GM19467 (cell line): Measurements from ENCODE around the gene FLNA.
"Not testable (repeated sequence)": the region's sequence is repeated elsewhere in the genome, so short reads cannot be mapped to it uniquely, and the experiment has no call there.

Experiments
- ATAC-seq: cut with Tn5 transposase; IDR thresholded peaks from one replicate; pipeline ENCODE4 v1.9.1; 2021; ENCODE audit warnings: mild to moderate bottlenecking, moderate library complexity; ENCODE audit not compliant: unreplicated experiment

FLNA gene

DNA sequence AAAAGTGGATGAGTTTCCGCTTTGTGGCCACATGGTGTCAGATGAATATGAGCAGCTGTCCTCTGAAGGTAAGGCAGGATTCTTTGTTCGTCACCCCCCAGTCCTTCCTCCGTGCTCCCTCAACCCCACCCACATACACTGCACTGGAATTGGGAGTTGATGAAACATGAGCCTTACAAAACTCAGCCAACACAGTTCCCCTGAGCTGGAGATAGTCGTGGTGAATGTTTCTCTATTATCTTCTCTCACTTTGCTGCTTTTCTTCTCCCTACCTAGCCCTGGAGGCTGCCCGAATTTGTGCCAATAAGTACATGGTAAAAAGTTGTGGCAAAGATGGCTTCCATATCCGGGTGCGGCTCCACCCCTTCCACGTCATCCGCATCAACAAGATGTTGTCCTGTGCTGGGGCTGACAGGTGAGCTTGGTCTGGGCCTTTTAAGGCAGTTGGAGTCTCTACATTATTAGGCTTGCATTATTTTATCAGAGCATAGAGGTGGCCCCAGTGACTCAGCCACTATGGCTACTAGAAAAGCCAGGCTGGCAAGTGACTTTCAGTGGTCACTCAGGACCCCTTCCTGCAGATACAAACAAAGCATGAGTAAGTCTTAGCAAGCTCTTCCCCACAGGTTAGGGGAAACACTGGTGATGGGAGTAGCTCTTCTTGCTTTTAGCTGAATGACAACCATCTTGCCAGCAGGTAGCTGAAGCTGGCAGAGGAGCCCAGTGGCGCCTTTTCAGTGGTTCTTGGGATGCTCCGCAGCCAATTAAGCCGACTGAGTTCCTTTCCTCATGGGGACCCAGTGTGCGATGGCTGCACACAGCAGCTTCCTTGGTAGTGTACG is 25.3 kb upstream of the FLNA start:
- ATAC-seq: no peak

DNA sequence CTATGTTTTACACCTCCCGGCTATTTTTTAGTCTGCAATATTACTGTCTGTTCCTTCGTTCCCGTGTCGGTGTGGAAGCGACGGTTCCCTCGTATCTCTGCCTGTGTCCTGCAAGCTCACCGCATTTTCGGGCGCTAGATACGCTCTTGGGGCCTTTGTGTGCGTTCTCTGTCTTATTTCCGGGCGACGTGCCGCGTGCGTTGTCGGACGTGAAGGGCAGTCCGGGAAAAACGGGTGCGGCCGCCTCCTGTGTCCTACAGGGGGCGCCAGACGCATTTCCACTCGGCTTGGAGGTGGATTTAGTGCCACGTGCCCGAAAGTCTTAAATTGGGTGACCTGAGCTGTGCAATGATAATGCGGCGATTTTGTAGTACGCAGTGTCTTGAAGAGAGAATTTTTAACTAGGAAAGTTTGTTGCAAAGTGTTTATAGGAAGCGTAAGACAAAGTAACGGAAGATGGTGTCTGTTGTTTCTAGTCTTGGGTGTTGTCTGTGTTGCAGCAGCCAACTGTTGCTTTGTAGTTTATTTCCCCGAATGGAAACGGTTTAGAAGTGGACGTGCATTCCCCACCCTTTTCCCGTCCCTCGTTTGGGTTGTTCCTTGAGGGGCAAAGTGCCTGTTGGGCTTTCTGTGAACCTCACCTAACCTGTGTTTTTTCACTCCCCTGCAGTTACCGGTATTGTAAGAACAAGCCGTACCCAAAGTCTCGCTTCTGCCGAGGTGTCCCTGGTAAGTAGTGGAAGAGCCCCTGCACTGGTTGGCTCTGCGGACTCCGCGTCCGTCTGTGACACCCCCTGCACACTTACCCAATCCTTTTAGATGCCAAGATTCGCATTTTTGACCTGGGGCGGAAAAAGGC is 24.5 kb upstream of the FLNA start:
- no peak for ATAC-seq

DNA sequence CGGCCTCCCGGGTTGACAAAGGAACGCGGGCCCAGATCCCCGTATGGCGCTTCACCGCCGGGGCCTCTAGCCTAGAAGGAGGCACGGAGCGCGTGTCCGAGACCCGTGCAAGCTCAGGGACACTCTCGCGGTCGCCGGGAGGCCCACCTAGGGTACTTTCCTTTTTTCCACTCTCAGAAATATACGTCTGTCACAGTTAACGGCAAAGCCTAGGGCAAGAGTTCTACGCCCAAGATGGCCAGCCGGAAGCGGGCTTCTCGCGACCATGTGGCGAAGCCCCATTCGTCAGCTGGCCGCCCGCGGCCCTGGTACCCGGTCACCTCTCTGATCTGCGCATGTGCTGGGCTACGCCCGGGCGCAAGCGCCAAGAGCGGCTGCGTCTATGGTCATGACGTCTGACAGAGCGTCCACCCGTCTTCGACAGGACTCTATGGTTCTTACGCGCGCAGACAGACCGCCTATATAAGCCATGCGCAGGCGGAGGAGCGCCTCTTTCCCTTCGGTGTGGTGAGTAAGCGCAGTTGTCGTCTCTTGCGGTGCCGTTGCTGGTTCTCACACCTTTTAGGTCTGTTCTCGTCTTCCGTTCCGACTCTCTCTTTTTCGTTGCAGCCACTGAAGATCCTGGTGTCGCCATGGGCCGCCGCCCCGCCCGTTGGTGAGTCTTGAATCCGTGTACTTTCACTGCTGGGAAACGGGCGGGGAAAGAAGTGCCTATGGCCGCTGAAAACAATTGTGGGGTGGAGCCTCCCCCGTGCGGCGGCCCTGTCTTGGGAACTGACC is 23.6 kb upstream of the FLNA start, which contains the start of gene RPL10:
Gene RPL10 (plus strand): TSS at position 490 of the 780 bp plus-strand sequence. CDS start 143 bp downstream, at position 633.
- ATAC-seq: peak; percentile 70

DNA sequence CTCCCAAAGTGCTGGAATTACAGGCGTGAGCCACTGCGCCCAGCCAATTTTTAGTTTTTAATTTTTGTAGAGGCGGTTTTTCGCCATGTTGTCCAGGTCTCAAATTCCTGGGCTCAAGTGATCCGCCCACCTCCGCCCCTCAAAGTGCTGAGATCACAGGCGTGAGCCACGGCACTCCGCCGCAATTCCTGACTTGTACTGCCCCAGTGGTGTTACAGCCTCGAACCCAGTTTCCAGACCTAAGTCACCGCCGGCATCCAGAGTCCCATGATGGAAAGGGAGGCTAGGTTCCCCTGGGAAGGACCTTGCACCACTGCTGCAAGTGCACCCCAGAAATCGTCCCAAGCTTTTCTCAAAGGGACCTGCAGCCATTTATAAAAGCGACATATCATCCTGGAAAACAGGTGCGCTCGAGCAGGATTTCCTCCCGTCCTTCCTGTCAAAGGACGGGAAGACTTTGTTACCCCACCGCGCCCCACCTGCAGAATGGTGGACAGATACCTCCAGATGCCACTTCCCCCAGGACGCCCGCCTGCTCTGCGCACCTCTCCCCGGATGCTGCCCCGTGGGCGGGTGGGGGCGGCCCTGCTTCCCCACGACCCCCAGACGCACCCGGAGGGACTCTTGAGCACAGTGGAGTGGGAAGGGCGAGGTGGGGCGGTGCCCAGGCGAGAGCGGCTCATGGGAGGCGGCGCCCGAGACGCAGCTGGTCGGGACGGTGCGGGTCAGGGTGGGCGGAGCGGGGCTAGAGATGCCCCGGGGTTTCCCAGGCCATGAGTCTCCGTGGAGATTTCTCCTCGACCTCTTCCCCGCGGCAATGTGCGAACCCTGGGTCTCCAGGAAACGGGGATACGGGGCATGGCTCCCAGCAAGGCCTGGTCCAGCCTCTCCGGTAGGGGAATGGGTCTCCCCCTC is 22.8 kb upstream of the FLNA start:
- peak; percentile 36 for ATAC-seq

DNA sequence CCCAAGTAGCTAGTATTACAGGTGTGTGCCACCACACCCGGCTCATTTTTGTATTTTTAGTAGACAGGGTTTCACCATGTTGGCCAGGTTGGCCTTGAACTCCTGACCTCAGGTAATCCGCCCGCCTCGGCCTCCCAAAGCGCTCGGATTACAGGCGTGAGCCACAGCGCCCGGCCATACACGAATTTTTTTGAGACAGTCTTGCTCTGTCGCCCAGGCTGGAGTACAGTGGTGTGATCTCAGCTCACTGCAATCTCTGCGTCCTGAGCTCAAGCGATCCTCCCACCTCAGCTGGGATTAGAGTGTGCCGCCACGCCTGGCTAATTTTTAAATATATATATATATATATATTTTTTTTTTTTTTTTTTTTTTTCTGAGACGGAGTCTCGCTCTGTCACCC is 21.9 kb upstream of the FLNA start:
- ATAC-seq: not testable (repeated sequence)

DNA sequence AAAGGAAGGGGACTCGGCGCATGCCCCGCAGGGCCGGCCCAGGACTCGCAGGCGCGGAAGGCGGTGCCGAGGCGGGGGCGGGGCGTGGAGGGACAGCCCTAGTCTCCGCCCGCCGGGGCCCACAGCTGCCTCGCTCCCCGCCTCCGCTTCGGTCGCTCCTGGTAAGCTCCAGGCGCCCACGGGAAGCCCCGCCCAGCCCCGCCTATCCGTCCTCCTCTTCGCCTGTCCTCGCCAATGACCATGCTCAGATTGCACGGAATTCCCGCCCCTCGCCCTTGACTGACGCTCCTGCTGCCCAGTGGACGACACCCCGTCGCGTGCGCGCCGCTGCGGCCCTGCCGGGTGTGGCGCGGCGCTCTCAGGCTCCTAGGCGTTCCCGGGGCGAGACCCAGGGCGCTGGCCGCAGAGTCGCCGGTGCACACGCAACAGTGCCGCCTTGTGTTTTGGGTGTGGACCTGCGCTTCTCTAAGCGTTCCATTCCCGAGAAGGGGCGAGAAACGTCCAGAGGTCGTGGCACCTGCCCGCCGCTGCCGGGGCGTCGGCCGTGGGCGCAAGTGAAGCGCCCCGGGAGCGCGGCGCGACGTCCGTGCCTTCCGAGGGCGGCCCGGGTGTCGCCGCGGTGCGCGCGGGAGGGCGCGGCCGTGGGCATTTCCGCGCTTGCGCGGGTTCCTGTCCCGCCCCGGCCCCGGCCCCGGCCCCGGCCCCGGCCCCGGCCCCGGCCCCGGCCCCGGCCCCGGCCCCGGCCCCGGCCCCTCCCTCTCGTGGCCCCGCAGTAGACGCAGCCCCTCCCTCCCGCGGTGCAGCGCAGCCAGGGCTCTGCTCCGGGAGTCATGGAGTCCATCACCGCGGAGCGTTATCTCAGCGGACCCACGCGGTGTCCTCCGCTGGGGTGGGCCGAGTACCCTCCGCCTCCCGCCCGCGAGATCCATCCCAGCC is 15.6 kb upstream of the FLNA start:
- peak; percentile 69 for ATAC-seq

DNA sequence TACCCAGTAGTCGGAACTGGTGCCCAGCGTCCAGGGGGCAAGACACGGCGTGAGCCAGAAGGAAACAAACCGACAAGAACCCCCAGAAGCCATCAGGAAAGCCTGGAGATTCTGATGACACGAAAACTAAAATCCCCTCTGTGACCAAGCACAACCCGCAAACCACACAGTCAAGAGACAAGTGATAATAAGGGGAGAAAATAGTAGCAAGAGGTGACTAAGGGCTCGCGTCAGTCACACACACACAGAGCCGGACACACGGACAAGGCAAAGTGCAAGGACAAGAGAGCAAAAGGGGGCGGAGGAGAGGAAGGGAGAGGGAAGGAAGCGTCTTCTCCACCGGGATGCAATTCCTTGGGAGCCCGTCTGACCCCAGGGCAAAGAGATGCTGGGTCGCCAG is 14.2 kb upstream of the FLNA start:
- not testable (repeated sequence) for ATAC-seq

DNA sequence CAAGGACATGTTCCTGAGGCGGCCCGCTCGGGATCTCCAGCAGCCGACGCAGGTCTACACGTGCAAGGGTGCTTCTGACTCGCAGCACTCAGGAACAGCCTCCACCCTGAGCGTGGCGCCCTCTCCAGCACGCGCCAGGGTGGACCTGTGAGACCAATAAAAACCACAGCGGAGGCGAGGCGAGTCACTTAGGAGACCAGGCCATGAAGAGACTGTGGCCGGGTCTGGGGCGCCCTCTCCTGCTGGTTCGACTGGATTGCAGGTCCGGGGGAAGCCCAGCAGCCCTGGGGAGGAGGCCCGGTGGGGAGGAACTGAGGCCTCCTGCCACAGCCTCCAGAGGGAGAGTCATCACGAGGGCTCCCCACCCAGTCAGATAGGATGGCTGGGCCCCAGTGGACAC is 13.7 kb upstream of the FLNA start:
- not testable (repeated sequence) for ATAC-seq

DNA sequence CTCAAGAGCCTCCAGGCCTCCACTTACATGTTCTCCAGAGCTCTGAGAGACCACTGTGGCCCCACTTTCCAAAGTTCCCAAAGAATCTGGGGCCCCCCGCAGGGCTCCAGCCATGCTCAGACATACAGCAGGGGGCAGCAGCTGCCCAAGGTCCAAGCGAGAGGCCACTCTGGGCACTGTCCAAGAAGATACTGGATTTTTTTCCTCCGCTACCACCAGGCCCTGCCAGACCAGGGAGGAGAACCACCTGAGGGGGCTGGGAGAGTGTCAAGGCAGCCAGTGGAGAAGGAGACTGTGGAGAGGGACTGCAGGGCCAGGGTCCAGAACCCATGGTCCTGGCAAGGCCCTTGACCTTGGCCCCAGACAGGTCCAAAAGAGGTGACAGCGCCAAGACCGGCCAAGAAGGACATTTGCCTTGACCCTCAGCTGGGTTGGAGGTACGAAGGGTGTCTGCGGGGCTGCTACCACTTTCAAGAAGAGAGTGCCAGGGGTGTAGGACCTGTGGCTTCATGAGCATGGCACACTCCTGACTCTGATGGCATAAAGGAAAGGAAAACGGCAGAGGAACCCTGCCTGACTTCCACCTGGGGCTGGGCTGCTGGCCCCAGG is 10.0 kb upstream of the FLNA start:
- no peak for ATAC-seq

DNA sequence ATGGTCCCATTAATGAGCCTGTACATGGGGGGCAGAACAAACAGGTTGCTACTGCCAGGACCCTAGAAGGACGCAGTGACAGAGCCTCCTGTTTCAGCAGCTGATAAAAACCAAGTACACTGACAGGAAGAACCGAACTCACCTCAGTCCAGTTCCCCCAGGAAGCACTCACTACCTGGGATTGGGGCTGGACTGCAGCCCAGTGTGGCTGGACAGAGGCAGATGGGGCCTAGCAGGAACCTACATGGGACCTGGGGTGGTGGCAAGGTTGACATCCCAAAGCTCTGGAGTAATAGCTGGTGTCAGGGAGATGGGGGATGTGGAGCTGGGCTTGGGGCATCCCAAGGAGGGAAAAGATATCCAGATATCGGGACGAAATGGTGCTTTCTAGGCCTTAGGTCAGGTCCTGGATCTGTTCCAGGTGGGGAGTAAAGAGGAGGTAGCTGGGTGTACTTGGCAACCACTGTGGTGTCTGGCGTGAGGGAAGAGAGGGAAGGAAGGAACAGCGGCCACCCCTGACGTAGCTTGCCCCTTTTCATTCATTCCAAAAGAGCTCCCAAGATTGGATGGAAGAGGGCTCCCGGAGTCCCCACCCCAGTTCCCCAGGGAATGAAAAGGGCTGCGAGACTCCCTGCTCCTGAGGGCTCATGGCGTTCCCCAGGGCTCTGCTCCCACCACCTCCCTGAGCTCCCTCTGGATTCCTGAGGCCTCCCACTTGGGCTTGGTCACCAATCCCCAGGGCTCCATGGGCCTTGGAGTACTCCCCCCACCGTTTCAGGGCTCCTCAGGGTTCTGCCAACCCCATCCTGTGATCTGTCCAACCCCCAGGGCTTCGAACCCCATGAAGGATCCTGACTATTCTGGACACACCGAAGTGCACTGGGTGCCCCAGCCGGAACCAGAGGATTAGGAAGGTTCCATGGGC is 9.2 kb upstream of the FLNA start:
- ATAC-seq: no peak

DNA sequence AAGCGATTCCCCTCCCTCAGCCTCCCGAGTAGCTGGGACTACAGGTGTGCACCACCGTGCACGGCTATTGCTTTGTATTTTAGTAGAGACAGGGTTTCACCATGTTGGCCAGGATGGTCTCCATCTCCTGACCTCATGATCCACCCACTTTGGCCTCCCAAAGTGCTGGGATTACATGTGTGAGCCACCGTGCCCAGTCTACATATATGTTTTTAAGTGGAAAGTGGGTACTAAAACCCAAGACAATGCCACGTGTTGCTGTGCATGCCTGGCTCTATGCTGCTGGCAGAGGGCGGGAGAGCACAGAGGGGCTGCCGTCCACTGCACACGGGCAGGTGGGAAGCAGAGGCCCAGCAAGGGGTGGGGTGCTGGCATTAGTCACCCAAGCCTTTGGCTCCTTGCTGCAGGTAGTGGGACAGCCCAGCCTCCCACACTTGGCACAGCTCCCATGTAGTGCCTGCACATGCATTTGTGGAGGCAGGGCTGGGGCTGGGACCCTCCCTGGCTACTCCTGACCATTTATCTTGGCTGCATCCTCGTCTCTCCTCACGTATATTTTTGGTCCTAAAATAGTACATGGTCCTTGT is 8.1 kb upstream of the FLNA start:
- ATAC-seq: no peak

DNA sequence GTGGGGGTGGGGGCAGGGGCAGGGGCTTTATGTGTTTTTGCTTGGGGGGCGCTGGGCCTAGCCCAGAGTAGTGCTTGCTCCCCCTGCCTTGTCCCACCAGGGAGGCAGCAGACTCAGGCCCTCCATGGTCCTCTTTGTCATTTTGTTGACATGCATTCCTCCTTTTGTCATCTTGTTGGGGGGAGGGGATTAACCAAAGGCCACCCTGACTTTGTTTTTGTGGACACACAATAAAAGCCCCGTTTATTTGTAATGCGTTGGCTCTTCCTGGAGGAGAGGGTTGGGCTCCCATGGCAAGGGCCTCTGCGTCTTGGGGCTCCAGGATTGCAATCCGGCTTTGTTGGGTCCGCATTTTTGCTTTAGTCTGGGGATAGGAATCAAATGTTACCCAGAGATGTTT is 6.8 kb upstream of the FLNA start:
- ATAC-seq: no peak

DNA sequence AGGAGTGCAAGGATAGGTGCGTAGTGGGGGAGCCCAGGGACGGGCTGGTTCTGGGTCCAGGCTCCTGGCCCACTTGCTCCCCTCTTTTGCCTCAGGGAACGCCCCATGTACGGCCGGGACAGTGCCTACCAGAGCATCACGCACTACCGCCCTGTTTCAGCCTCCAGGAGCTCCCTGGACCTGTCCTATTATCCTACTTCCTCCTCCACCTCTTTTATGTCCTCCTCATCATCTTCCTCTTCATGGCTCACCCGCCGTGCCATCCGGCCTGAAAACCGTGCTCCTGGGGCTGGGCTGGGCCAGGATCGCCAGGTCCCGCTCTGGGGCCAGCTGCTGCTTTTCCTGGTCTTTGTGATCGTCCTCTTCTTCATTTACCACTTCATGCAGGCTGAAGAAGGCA is 6.4 kb upstream of the FLNA start:
- no peak for ATAC-seq

DNA sequence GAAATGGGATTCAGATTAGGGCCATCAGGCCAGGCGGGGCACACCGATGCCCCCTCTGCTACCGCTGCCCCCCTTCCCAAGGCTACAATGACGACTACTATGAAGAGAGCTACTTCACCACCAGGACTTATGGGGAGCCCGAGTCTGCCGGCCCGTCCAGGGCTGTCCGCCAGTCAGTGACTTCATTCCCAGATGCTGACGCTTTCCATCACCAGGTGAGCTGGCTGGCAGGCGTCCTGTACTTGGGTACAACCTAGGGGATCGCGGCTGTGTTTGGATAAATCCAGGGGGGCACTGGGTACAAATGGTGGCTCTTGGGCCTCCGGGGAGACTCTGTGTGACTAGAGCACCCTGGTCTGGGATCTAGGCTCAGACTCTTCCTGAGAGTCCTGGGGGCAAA is 5.7 kb upstream of the FLNA start:
- no peak for ATAC-seq

DNA sequence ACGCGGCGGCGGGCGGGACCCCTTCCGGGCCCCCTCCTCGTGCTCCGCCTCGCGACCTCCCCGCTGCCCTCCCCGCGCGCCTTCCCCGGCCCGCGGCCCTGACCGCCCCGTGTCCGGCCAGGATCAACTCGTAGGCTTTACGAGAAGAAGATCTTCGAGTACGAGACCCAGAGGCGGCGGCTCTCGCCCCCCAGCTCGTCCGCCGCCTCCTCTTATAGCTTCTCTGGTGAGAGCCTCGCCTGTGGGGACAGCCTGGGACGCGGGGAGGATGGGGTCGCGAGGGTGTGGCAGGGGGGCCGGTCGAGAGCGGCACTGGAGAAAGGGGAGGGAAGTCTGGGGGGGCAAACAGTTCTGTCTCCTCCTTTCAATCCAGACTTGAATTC is 5.1 kb upstream of the FLNA start:
- ATAC-seq: no peak

DNA sequence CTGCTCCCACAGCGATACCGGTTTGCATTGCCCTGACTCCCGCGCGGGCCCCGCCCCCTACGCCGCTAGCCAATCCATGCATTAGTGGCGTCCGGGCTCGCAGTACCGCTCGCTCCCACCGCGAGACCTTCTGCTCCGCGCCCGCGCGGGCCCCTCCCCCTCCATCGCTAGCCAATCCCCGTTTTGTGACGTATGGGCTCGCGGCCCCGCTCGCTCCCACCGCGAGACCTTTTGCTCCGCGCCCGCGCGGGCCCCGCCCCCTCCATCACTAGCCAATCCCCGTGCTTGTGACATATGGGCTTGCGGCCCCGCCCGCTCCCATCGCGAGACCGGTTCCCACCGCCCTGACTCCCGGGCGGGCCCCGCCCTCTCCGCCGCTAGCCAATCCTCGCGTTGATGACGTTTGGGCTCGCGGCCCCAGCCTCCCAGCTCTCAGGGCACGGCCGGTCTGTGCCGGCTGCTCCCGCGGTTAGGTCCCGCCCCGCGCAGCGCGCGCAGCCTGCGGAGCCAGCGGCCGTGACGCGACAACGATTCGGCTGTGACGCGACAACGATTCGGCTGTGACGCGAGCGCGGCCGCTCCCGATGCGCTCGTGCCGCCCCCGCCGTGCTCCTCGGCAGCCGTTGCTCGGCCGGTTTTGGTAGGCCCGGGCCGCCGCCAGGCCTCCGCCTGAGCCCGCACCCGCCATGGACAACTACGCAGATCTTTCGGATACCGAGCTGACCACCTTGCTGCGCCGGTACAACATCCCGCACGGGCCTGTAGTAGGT is 4.5 kb upstream of the FLNA start, which contains the start of gene EMD:
Gene EMD (plus strand): TSS at position 497 of the 770 bp plus-strand sequence. CDS start 190 bp downstream, at position 687.
- ATAC-seq: peak; percentile 74
